WI38 (cell line): ENCODE results near the gene RNASE7.
A peak's percentile ranks its signal among the peaks of the same experiment; 100 is the strongest.

ENCODE experiments used
- H3K4me3 ChIP-seq: 2 replicates; pipeline ENCODE4 v1.5.1; 2011; ENCODE audit warnings: low read depth, mild to moderate bottlenecking, control low read depth, low read length
- CTCF ChIP-seq: IDR thresholded peaks from 2 replicates; pipeline ENCODE4 v1.5.1; 2012; ENCODE audit warnings: low read depth, mild to moderate bottlenecking, control low read depth, low read length

The RNASE7 gene

DNA sequence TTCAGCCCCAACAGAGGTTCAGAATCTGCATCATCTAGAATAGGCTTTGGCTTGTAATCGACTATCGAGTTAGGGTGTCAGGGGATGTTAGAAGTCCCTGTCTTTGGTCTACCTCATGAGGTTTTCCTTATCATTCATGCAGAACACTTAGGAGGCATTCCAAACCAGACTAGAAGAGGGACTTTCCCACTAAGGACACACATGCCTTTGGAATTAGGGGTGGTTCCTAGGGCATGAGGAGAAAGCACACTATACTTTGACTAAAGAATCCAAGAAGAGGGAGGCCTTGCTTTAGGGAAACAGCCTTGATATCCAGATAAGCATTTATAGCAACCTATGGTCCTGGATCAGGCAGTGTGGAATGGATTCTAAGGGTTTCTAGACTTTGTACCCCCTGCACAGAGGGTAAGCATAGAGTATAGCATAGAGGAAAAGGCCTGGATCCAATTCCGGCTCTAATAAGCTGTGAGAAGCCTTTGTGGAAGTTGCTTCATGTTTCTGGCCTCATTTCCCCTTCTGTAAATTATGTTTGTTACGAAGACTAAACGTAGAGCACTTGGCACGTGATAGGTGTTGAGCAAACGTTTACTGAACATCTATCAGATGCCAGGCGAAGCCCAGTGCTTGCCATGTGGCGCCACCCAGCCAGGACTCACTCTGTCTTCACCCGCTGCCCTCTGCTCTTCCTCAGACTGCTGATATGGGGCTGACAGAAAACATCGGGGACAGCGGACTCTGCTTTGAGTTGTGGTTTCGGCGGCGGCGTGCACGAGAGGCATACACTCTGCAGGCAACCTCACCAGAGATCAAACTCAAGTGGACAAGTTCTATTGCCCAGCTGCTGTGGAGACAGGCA, 43.1 kb downstream of the RNASE7 start:
- no peak overlapping the region for H3K4me3 ChIP-seq
- no peak for TF ChIP-seq CTCF

GRCh38 chr14:21086908-21087293, 44.7 kb downstream of the RNASE7 start:
- no peak overlapping the region for H3K4me3 ChIP-seq
- TF ChIP-seq CTCF = no peak

DNA sequence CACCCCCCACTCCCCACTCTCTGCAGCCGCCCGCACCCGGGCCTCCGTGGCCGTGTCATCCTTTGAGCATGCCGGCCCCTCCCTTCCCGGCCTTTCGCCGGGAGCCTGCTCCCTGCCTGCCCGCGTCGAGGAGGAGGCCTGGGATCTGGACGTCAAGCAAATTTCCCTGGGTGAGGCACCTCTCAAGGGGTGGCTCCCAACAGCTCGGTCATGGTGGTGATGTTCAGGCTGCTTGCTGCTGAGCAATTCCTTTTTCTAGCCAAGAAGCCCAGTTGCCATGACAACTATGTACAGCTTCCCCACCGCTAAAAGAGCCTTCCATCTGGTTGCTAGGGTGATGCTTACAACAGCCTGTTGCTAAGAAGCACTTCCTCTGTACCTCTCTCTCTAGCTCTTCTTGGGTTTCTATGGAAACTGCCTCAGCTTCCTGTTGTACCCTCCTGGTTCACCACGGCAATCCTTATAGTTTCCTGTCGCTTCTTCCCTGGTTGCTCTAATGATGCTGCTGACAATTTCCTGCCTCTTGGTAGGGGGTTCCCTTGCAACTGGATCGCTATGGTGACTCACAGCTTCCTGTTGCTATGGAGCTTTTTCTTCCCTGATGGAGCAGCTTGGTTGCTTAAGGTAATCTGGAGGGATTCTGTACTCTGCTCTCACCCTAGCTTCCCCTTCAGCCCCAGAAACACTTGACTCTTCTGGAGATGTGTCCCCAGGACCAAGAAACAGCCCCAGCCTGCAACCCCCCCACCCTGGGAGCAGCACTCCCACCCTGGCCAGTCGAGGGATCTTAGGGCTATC, 45.3 kb downstream of the RNASE7 start:
- TF ChIP-seq CTCF = no peak
- no peak overlapping the region for H3K4me3 ChIP-seq

DNA sequence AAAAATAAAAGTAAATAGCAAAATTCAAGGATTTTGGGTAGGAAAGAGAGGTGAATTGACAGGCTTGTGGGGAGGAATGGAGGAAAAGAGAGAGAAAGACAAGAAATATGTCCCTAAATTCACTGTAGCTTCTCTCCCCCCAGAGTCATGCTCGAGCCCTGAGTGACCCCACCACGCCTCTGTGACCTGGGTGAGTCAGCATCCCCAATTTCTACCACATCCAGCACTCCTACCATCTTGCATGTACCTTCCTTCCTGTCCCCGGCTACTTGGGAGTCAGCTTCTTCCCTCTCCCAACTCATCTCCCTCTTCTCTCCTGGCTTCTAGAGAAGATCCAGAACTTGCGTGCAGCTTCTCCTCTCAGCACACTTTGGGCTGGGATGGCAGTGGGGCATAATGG, 46.5 kb downstream of the RNASE7 start:
- TF ChIP-seq CTCF = no peak
- H3K4me3 ChIP-seq = no peak overlapping the region

GRCh38 chr14:21089271-21089670, 47.1 kb downstream of the RNASE7 start:
- TF ChIP-seq CTCF = no peak

GRCh38 chr14:21089877-21090193, 47.7 kb downstream of the RNASE7 start:
- no peak for TF ChIP-seq CTCF
- no peak overlapping the region for H3K4me3 ChIP-seq

More at GRCh38 chr14:21089271-21089670, 47.1 kb downstream of the RNASE7 start:
- H3K4me3 ChIP-seq = no peak overlapping the region

GRCh38 chr14:21090194-21090939, 48.2 kb downstream of the RNASE7 start:
- peak; percentile 50 for TF ChIP-seq CTCF
- no peak overlapping the region for H3K4me3 ChIP-seq
